PC-3 (cell line): ENCODE data around the gene TAL1.

Experiments used
- CTCF ChIP-seq: fragments of 300-600 bp; sonication (generic); conservative IDR thresholded peaks from 2 replicates; pipeline ENCODE4 v1.5.1; 2017; ENCODE audit warnings: antibody characterized with exemption, low read depth, mild to moderate bottlenecking, low read length
- EZH2 ChIP-seq: fragments of 300-600 bp; sonication (generic); IDR thresholded peaks from one replicate; pipeline ENCODE4 v1.6.1; 2017; ENCODE audit warnings: antibody characterized with exemption, mild to moderate bottlenecking, low read length; ENCODE audit not compliant: unreplicated experiment
- EZH2phosphoT487 ChIP-seq: fragments of 300-600 bp; sonication (generic); IDR thresholded peaks from 2 replicates; pipeline ENCODE4 v1.6.1; 2018; ENCODE audit warnings: mild to moderate bottlenecking, antibody characterized with exemption, low read length, borderline replicate concordance

- TF ChIP-seq EZH2phosphoT487 (no peak), CTCF (no peak), EZH2 (no peak)
Measured at GRCh38 chr1:47196622-47197021, 35.4 kb downstream of the TAL1 start.
